AG04449 (cell line): ENCODE measurements around the gene PPP1R7.

Experiments used
- CTCF ChIA-PET: fragments of 350-600 bp; formaldehyde crosslinking; extraction: SDS; loops from one replicate; lab custom pipeline; 2021; ENCODE audit warnings: antibody characterized with exemption; lab: Yijun Ruan, JAX
- POLR2A ChIA-PET: fragments of 400-600, 350-600 bp; formaldehyde crosslinking; extraction: SDS; loops from one replicate; lab custom pipeline; 2020; ENCODE audit warnings: antibody characterized with exemption, inconsistent platforms; lab: Yijun Ruan, JAX
- DNase-seq: peaks from one replicate; pipeline ENCODE4 v3.0.0-alpha.2; 2010; ENCODE audit warnings: low read depth, low spot score
- H3K4me3 ChIP-seq: 2 replicates; pipeline ENCODE4 v1.5.1; 2011; ENCODE audit warnings: low read depth, mild to moderate bottlenecking, control low read depth, low read length
- TF ChIP-seq, protein P1 (sequence below): IDR thresholded peaks from one replicate; pipeline ENCODE4 v1.5.1; 2011; ENCODE audit warnings: mild to moderate bottlenecking, moderate library complexity, low read length, control low read depth, inconsistent platforms; ENCODE audit not compliant: insufficient read depth; ENCODE audit errors: missing control alignments

Gene PPP1R7

DNA sequence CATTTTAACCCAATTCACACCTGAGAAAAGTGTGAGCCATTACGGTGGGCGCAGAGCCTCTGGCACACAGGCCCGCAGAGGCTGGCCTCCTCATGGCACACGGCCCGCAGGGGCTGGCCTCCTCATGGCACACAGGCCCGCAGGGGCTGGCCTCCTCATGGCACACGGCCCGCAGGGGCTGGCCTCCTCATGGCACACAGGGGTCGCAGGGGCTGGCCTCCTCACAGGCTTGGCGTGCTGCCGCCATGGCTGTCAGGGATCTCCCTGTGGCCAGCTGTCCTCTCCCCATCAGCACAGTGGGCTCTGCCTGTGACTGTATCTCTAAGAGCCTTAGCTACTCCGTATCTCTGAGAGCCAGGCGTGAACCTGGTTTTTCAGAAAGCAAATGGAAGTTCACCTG lies 62.8 kb downstream of the PPP1R7 start:
- TF ChIP-seq, protein P1, sequence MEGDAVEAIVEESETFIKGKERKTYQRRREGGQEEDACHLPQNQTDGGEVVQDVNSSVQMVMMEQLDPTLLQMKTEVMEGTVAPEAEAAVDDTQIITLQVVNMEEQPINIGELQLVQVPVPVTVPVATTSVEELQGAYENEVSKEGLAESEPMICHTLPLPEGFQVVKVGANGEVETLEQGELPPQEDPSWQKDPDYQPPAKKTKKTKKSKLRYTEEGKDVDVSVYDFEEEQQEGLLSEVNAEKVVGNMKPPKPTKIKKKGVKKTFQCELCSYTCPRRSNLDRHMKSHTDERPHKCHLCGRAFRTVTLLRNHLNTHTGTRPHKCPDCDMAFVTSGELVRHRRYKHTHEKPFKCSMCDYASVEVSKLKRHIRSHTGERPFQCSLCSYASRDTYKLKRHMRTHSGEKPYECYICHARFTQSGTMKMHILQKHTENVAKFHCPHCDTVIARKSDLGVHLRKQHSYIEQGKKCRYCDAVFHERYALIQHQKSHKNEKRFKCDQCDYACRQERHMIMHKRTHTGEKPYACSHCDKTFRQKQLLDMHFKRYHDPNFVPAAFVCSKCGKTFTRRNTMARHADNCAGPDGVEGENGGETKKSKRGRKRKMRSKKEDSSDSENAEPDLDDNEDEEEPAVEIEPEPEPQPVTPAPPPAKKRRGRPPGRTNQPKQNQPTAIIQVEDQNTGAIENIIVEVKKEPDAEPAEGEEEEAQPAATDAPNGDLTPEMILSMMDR: no peak
- DNase-seq: no peak
- no peak overlapping the region for H3K4me3 ChIP-seq
- POLR2A ChIA-PET: interaction anchor here (1.0 kb wide), 1 partner anchor 145 kb away, joined by 3 read pairs; no protein-coding TSS in a partner anchor
- CTCF ChIA-PET: no interaction called here

DNA sequence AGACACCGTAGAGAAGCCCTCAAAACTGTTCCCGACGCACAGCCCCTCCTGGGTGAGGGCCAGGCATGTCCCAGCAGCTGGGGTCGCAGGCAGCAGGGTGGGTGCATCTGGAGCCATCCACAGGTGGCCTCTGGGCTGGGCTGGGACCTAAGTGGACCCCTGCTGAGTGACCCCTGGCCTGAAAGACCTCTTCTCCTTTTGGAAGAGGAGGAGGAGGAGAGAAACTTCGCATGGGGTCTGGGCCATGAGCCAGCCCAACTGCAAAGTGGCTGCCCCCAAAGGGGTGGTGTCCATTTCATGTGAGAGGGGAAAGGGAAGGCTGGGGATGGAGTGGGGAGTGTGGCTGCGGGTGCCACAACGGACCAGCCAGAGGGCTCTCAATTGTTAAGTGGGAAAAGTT lies 63.3 kb downstream of the PPP1R7 start:
- DNase-seq: no peak
- H3K4me3 ChIP-seq: no peak overlapping the region
- TF ChIP-seq, protein P1: no peak
- CTCF ChIA-PET: interaction anchor here (2.1 kb wide), 1 partner anchor 136 kb away, joined by 7 read pairs; no protein-coding TSS in a partner anchor
- POLR2A ChIA-PET: no interaction called here

- no peak overlapping the region for H3K4me3 ChIP-seq
- ChIA-PET CTCF (interaction anchor here (1.4 to 2.1 kb wide), 2 partner anchors 136 to 299 kb away, joined by 3 to 7 read pairs; no protein-coding TSS in a partner anchor), POLR2A (no interaction called here)
- no peak for DNase-seq
- TF ChIP-seq, protein P1: no peak
Measured at GRCh38 chr2:241214209-241214608, 63.9 kb downstream of the PPP1R7 start.

DNA sequence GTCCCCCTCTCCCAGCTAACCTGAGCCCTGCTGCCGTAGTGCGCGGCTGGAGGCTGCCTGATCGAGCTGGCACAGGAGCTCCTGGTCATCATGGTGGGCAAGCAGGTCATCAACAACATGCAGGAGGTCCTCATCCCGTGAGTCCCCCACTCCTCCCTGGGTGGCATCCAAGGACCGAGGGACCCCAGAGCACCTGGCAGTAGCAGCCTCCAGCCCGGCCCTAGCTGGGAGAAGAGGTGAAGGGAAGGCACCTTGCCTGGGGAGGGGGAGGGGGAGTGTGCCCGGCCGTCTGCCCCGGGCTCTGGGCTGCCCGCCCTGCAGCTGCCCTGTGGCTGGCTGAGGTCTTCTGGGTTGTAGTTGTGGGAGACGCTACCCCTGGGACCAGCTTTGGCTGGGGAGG lies 64.5 kb downstream of the PPP1R7 start:
- TF ChIP-seq, protein P1: no peak
- ChIA-PET POLR2A (no interaction called here), CTCF (interaction anchor here (1.4 to 2.1 kb wide), 3 partner anchors 137 to 363 kb away, joined by 3 to 7 read pairs (median 7); no protein-coding TSS in a partner anchor)
- no peak overlapping the region for H3K4me3 ChIP-seq
- DNase-seq: no peak

- ChIA-PET CTCF (interaction anchor here (1.4 to 2.1 kb wide), 4 partner anchors 137 to 364 kb away, joined by 3 to 7 read pairs (median 6); no protein-coding TSS in a partner anchor), POLR2A (no interaction called here)
- TF ChIP-seq, protein P1: no peak
- DNase-seq: no peak
- no peak overlapping the region for H3K4me3 ChIP-seq
Measured at GRCh38 chr2:241215421-241215820, 65.2 kb downstream of the PPP1R7 start.

GRCh38 chr2:241216211-241216761 lies 66.0 kb downstream of the PPP1R7 start:
- CTCF ChIA-PET: interaction anchor here (1.2 to 1.9 kb wide), 3 partner anchors 138 to 365 kb away, joined by 3 to 7 read pairs (median 5); no protein-coding TSS in a partner anchor
- POLR2A ChIA-PET: no interaction called here
- DNase-seq: no peak
- no peak overlapping the region for H3K4me3 ChIP-seq
- TF ChIP-seq, protein P1: no peak
